Ammon's horn (tissue), 1 donor: ENCODE data around the gene LARGE1.
A peak's percentile ranks its signal among the peaks of the same experiment; 100 is the strongest.
"Not testable (repeated sequence)": the region's sequence is repeated elsewhere in the genome, so short reads cannot be mapped to it uniquely, and the experiment has no call there.

Experiments used
- DNase-seq: peaks from one replicate; pipeline ENCODE4 v3.0.0-alpha.2; 2016; ENCODE audit warnings: low spot score

The LARGE1 gene

DNA sequence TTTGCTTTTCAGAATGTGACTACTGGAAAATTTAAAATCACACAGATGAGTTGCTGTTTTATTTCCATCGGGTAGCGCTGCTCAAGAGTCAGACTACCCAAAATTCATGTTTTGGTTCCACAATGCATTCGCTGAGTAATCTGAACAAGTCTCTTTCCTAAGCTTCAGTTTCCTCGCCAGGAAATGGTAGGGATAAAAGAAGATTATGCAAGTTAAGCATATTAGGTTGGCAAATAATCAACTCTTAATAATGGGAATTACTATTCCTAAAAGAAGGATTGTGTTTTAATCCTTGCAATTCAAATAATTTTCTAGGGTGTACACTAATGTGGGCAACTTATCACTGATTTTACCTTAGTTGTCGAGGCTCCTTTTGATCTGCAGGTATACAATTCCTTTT lies 326.5 kb downstream of the LARGE1 start:
- no peak for DNase-seq

DNA sequence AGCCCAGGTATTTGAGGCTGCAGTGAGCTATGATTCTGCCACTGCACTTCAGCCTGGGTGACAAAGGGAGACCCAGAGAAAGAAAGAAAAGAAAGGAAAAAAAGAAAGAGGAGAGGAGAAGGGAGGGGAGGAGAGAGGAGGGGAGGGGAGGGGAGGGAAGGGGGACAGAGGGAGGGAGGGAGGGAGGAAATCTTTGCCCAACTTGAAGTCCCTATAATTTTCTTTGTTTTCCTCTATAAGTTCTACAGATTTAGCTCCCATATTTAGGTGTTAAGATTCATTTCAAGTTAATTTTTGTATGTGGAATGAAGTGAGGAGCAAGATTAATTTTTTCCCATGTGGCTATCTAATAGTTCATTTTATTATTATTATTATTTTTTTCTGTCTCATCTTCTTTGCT lies 328.3 kb downstream of the LARGE1 start:
- DNase-seq = no peak

DNA sequence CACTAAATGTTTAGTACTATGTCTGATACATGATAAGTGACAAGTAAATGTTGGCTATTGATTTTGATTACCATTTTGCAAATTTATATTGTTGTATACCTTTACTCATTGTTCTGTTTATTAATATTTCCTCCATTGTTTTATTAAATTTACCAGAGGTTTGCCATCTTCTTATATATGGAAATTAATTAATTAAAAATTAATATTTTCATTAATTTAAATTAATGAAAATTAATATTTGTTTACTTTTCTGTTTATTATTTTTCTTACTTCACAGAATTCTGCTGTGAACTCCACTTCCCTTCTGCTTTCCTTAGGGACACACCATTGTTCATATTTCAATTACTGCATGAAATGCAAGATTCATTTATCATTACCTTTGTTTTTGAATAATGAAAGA lies 331.0 kb downstream of the LARGE1 start:
- DNase-seq = no peak

DNA sequence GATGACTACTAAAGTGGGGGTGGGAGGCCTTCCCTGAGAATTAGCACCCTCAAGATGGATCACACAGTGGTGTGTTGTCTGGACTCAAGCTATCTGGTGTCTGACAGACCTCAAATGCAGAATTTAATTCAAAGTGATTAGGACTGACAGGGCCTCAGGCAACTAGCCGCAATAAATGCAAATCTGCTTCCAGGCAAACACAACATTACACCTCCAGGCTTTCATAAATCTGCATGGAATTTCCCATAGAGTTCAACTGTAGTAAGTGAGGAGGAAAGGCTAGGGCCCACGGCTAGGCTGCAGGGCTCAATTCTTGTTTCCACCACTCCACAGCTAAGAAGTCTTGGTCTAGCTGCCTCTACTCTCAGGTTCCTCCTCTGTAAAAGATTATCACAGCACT lies 331.4 kb downstream of the LARGE1 start:
- DNase-seq = no peak

DNA sequence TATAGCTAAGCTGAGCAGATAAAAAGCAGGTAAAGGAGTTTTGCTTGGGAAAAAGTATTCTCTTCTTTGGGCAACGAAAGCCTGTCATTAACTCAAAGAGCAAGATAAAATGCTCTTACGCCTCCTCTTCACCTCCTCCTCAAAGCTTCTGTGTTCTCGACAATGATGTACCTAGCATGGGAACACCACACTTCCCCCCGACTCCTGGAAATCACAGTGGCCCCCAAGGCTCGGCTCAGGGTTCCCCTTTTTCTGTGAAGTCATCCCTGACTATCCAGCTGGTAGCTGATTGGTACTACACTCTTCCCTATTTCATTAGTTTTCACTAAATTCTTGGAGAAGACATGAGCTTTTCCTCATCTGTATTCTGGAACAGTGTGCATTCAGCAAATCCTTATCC lies 336.1 kb downstream of the LARGE1 start:
- DNase-seq = no peak

DNA sequence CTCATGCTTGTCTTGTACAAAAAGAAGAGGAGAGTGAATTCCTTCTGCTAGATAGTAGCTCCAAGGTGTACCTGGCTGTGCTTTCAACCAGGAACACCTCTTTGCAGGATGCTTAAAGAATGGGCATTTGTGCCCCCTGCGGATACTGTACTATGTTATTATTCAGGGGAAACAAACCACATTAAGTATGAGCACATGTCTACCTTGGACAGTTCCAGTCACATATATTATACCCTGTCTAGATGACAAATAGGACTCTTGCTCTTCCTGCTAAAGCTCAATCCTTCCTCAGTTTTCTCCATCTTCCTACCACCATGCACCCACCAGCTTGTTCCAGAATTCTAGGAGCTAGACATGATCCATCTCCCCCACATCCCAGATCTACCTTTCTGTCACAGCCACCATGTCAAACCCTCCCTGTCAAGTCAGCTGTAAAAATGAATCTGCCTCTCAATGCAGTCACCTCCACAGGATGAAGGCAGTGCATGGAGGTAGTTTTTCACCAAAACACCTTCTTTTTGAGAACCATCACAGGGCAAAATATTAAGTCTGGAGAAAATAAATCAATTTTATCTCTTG lies 337.4 kb downstream of the LARGE1 start:
- DNase-seq = no peak

DNA sequence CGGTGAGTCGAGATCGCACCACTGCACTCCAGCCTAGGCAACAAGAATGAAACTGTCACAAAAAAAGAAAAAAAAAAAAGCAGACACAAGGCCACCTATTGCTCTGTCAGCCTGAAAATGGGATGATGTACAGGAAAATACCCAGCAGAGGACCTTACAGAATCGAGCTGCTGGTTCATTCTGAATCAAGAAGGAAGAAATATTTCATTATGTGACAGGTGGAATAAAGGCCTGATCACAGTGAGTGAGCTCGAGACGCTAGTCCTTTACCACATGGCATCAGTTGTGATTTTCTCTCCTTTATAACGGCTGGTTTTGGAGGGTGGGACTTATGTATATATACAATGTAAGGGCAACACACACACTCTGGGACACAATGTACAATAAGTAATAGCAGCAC lies 340.0 kb downstream of the LARGE1 start:
- no peak for DNase-seq

DNA sequence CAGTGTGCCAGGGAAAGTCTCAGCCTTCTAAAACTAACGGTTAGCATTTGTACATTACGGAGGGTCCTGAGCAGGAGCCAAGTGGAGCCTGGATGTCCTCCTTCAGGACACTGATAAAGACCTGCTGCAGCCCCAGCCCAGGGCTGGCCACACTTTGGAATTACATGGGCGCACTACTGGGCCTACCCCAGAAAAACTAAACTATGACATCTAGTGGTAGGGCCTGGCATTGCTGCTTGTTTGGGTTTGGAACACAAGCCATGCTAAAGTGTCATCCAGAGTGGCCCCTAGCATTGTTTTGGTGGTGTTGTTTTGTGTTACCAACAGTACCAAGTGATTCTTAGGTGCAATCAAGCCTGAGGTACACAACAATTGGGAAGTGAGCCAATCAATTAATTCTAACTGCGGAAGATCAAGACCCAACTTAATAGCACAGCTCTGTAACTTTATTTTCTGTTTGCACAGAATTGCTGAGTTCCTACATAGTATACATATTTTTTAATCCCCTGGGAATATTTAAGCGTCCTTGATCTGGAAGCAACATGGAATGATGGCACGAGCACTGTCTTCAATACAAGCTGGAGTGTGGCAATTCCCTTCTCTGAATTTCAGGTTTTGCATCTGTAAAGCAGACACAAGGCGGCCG lies 340.7 kb downstream of the LARGE1 start:
- peak; percentile 66 for DNase-seq

DNA sequence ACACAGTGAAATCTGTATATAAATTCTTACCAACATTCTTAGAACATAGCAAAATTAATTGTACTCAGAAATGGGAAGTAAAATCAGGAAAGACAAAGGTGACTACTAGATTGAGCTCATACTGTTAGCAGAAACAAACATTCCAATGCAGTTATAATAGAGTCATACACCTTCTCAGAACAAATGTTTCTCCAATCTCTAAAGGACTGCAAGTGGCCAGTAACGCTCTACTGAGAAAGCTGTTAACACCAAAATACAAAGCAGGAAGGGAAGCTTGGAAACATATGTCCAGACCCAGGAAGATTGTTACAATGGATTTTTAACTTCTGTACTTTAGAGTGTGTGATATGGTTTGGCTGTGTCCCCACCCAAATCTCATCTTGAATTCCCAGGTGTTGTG lies 341.5 kb downstream of the LARGE1 start:
- no peak for DNase-seq

DNA sequence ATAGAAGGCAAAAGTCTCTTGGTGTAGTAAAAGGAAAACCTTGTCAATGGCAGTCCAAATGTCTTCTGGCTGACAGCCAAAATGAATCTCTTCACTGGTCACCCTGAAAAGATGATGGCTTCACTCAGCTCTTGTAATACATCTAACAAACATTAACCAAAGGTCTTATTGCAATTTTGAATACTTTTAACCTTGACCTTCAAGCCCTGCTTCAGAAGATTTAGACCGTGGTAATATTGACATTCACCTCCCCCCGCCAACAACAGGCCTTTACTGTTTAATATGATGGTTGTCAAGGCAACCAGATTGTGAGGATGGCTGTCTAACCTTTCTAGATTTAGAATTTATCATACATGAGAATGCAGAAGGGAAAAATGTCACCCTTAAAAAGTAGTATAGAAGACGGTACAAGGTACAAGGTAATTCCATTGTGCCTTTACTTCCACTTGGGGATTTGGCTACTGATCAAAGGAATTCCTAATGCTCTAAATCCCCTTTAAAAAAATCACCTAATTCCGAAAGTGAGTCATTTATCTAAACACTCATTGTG lies 342.3 kb downstream of the LARGE1 start:
- no peak for DNase-seq

DNA sequence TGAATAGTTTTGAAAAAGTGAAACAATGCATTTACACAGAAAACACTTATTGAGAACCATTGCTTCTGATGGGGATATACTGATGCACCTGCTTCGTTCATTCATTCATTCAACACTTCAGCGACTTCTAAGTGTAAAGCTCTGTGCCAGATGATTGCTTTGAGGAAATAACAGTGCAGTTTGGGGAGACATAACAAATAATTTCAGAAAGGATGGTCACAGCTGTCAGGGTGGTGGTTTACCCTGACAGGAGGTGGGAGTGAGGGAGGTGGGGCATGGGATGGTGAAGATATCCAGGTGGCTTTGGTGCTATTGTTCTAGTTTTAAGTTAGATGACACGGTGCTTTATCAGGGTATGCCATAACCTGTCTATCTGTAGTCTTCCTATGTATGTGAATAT lies 344.1 kb downstream of the LARGE1 start:
- DNase-seq = no peak

DNA sequence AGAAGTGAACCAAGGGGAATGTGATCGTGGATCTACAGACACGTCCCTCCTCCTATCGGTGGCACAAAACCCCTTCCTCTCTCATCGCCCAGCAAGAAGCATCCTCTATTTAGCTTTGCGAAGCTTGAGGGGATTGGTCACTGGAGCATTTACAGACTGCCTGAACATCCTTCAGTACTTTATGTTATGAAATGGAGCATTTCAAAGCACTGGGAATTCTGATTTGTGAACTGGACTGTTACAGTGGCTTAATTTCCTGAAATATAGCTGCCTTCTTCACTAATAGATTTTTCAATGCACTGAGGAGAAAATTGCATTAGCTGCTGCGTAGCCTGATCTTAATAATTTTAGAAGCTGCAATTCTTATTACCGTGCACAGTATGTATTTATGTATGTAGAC lies 344.5 kb downstream of the LARGE1 start:
- no peak for DNase-seq

DNA sequence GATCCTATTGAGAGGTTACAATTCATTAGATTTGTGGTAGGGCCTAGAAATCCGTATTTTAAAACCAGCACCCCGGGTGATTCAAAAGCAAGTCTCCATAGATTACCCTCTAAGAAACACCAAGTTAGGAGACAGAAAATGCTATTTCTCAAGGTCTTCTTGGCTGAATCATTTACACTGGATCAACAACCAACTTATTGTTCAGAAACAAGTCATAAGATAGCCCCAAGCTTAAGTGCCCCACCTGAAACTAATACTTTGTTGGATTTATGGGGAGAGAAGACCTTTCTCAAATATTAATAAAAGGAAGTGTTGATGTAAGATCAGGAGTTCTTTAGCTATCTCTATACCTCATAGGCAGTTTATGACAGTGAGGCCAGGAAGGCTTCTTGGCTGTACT lies 345.2 kb downstream of the LARGE1 start:
- DNase-seq = no peak

DNA sequence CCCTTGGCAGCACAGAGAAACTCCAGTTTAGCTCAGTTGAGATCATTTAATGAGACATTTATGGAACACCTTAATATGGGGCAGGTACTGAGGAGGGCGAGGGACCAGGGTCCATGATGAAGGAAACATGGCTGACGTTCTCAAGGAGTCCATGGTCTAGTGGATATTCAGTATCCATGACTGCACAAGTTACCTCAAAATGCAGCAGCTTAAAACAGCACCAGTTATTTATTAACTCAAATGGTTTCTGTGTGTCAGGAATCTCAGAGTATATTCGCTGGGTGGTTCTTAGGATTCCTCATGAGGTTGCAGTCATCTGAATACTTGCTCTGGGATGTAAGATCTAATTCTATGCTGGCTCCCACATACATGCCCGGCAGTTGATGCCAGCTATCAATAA lies 346.8 kb downstream of the LARGE1 start:
- DNase-seq = no peak

DNA sequence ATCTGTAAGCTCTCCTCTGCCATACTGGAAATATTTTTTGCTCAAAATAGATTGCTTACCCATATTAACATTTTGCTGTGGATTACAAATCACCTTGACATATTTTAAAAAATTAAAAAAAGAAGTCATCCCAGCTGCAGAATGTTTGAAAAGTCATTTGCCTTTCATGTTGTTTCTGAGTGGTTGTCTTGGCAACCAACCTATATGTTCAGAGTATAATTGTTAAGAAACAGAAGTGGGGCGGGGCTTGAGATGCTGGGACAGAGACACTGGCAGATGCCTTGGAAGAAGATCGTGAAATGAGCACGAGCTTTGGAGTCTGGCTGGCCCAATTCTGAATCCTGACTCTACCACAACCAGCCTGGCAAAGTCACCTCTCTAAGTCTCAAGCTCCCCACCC lies 348.2 kb downstream of the LARGE1 start:
- DNase-seq = no peak

DNA sequence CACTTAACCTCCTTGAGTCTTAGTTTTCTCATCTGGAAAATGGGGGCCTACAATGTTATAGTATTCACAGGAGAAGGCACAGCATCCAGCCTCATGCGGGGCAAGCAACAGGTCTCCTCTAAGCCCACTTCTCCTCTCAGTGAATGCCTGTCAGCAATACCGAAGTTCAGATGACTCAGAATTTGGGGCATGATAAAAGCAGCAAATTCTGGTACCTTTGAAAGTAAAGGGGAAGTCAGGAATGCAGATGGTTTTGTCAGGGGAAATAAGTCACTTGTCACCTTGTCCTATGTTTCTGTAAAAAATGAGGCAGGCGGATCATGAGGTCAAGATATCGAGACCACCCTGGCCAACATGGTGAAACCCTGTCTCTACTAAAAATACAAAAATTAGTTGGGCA lies 350.2 kb downstream of the LARGE1 start:
- no peak for DNase-seq

DNA sequence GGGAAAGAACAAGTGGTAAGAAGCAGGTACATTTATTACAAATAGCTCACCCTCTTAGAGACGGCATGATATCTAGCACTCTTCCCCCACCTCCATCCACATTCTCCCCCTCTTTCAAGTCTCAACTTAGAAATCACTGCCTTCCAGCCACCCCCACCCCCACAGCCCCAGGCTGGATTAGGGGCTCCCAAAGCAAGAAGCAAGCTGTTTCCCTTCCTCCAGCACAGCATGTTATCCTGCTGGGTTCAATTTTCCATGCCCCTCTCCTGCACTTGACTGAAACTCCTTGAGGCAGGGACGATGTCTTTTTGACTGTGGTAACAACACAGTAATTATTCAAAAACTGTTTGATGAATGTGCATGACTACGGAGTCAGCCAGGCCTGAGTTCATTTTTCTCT lies 350.7 kb downstream of the LARGE1 start:
- DNase-seq = no peak

DNA sequence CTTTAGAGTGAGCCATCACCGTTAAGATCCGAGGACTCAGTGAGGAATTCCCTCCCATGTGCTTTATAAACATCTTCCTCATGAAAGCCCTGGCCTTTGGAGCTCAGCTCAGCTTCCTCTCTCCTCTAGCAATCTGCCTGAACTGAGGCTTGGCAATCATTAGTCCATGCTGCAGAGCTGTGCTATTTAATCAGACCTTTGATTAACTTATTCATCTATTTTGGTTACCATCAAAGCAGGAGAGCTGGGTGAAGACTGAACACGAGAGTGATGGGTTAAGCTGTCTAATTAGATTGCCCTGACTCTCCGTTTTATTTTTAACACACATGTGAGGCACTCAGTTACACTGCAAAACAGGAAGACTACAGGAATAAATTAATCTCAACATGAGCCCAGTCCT lies 351.3 kb downstream of the LARGE1 start:
- no peak for DNase-seq

DNA sequence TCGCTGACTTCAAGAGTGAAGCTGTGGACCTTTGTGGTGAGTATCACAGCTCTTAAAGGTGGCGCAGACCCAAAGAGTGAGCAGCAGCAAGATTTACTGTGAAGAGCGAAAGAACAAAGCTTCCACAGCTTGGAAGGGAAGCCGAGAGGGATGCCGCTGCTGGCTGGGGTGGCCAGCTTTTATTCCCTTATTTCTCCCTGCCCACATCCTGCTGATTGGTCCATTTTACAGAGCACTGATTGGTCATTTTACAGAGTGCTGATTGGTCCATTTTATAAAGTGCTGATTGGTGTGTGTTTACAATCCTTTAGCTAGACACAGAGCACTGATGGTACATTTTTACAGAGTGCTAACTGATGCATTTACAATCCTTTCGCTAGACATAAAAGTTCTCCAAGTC lies 353.8 kb downstream of the LARGE1 start:
- not testable (repeated sequence) for DNase-seq

DNA sequence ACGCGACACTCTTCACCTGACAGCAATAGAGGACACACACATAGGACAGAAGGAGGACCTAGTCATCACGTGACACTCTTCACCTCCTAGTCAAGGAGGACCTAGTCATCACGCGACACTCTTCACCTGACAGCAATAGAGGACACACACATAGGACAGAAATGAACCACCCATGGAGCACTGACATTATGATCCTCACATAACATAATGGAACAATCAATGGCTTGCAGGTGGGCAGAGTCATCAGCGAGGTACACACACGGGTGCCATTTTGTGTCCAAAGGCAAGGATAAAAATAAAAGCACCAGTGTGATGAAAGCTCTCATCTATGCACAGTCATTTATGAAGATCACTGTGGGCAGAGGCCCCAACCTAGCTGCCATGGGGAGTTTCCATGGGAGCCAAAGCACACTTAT lies 354.7 kb downstream of the LARGE1 start:
- DNase-seq = no peak

DNA sequence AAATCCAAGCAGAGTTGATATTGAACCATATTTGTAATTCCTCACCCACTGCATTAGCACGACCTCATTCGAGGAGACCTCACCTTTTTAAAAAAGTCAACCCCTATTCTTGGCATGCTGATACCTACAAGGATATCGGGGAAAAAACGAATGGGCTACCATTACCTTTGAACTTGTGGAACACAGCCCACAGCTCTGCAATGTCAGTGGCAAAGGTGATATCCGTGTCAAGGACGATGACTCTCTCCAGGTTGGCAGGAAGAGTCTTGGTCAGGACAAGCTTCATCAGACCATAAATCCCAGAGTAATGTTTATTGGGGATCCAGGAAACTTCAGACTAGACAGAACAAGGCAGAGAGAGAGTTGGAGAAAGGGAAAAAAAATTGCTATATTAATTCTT lies 355.6 kb downstream of the LARGE1 start:
- no peak for DNase-seq

DNA sequence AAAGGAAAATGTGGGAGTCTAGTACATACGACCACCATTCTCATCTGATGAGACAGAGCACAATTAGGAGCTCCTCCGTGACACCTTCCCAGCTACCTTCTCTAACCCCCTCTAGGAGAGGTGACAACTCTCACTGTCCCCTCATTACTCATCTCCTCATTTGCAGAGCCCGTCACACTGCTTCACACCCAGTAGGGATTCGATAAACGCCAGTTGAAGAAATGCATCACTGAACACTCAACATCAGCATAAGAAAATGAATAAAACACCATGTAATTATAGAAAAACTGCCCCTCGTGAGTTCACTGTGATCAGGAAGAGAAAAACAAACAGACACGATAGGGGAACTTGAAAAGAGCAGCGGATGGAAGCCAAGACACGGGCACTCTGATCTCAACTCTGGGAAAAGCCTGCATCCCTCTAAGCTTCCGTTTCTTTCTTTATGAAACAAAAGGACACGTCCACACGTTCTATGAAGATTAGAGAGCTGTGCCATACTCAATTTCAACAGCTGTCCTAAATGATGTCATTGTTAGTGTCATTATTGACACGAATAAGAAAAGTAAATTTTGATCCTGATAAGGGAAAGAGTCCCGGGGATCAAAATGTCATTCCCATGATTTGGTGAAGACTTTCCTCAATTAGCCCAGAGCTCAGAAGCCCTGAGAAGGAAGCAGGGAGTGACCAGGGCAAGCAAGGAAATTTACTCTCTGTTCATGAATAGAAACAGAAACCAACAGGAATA lies 356.9 kb downstream of the LARGE1 start:
- DNase-seq = no peak

DNA sequence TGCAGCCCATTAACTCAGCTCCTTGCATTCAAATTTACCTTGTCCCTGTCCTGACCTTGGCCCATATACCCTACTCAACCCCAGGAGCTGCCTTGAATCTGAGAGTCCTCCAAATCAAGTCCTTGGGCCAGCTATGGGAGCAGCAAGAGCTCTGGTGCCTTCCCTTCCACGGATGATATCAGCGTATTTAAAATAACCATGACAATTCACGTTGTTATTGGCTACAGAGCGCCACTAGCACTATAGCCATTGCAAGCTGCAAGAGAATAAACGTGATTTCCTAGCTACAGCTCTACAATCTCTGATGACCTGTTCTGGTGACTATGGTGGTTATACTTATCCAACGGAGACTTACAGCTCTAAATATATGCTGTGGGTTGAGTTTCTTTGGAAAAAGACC lies 357.8 kb downstream of the LARGE1 start:
- no peak for DNase-seq
